Aorta (tissue), 5 donors: Measurements from ENCODE around the gene CHCHD6. TPM values are rescaled to one million over a fixed set of nuclear protein-coding genes. Genes with fewer than 3 reads are reported as not detected.
A peak's percentile ranks its signal among the peaks of the same experiment; 100 is the strongest.

Source experiments
- ATAC-seq: fragments of 200-7000 bp; cut with Tn5 transposase; one replicate; pipeline ENCODE4 v1.9.1; 2022; ENCODE audit warnings: moderate library complexity; ENCODE audit not compliant: low FRiP score
- DNase-seq, 2 donors: peaks; one replicate each; pipeline ENCODE4 v3.0.0-alpha.2; 2020
- H3K27ac ChIP-seq, 2 donors: one replicate each; pipeline ENCODE4 v1.5.1; 2013; ENCODE audit warnings: low read length in 2 of 2, mild to moderate bottlenecking in 2 of 2, moderate library complexity in 2 of 2, control low read depth in 1 of 2, inconsistent platforms in 1 of 2, low read depth in 1 of 2
- H3K27me3 ChIP-seq, 2 donors: one replicate each; pipeline ENCODE4 v1.6.1; 2013; ENCODE audit warnings: control low read depth in 1 of 2, low read length in 1 of 2, mild to moderate bottlenecking in 1 of 2, moderate library complexity in 1 of 2; ENCODE audit not compliant: insufficient read depth in 2 of 2, control insufficient read depth in 1 of 2
- H3K36me3 ChIP-seq, 2 donors: one replicate each; pipeline ENCODE4 v1.6.1; 2013; ENCODE audit warnings: control low read depth in 1 of 2, low read length in 1 of 2, mild to moderate bottlenecking in 1 of 2; ENCODE audit not compliant: insufficient read depth in 2 of 2, control insufficient read depth in 1 of 2
- H3K4me1 ChIP-seq, 2 donors: one replicate each; pipeline ENCODE4 v1.6.1; 2013; ENCODE audit warnings: low read length in 2 of 2, control low read depth in 1 of 2, mild to moderate bottlenecking in 1 of 2, moderate library complexity in 1 of 2; ENCODE audit not compliant: insufficient read depth in 2 of 2, control insufficient read depth in 1 of 2
- H3K4me3 ChIP-seq, 2 donors: one replicate each; pipeline ENCODE4 v1.5.1; 2013; ENCODE audit warnings: low read length in 2 of 2, control low read depth in 1 of 2, mild to moderate bottlenecking in 1 of 2
- H3K9me3 ChIP-seq: one replicate; pipeline ENCODE4 v1.6.1; 2013; ENCODE audit warnings: mild to moderate bottlenecking, low read length; ENCODE audit not compliant: control insufficient read depth
- WGBS, 2 donors: extraction: QIAGEN DNeasy Blood & Tissue Kit; methylation state at CpG; one replicate each; pipeline ENCODE4 v1.1.7; 2013; 5-methylcytosine and 5-hydroxymethylcytosine counted together
- intact Hi-C, 2 donors: fragments of 100-400 bp; cut with DNase I; formaldehyde crosslinking; loops; one replicate each; pipeline versions ENCODE4 v1.14.2 to v1.15.0; 2022
- long read RNA-seq, 2 donors: library from polyadenylated mRNA; unstranded; transcript quantifications; one replicate each; pipeline ENCODE4 v2.0.0, GENCODE V29; 2020 to 2021
- polyA plus RNA-seq, 2 donors: library from polyadenylated mRNA; stranded (reverse); fragments of 200-250 nt; gene quantifications; one replicate each; pipeline ENCODE4 v1.2.3, GENCODE V29; 2013
- total RNA-seq, 2 donors: library from RNA; stranded (reverse); fragmentation: NEBNext Ultra II Directional; extraction: Animal tissue kit (Norgen Biotek cat#: 25700); gene quantifications; one replicate each; pipeline ENCODE4 v1.2.1, GENCODE V29; 2021
- donor health status: healthy with polysubstance abuse.
- donor health status: Bipolar disorder and iron deficiency.
- donor health status: DM: no; HTN: no; CAD: no.
- donor health status: DM: no; HTN: no; CAD: no.
- donor health status: DM: yes; HTN: yes; CAD: no.

CHCHD6 gene, protein sequence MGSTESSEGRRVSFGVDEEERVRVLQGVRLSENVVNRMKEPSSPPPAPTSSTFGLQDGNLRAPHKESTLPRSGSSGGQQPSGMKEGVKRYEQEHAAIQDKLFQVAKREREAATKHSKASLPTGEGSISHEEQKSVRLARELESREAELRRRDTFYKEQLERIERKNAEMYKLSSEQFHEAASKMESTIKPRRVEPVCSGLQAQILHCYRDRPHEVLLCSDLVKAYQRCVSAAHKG
- 10 to 100 TPM; 10.8 to 11.0 TPM for total RNA-seq
- 10 to 100 TPM; 12.9 to 24.6 TPM for polyA plus RNA-seq
- long read RNA-seq, donor 1, transcript CHCHD6-201 (8 exons, 1,006 nt), result major isoform, 8 of 15 reads
- long read RNA-seq, donor 1, partial matches to known transcripts, result 2 of 15 reads
- long read RNA-seq, donor 1, other reads (novel, unspliced or antisense), result 5 of 15 reads
- long read RNA-seq, donor 2, transcript CHCHD6-201 (8 exons, 1,006 nt), result major isoform, 5 of 13 reads
- long read RNA-seq, donor 2, partial matches to known transcripts, result 1 of 13 reads
- long read RNA-seq, donor 2, other reads (novel, unspliced or antisense), result 7 of 13 reads

GRCh38 chr3:126703512-126704493 is at the start of gene CHCHD6:
Gene CHCHD6, plus strand, starts transcription at chr3:126704240. Its CDS starts 73 bp downstream, at chr3:126704313.
- intact Hi-C loops, result no loop called here
- ATAC-seq (peak; percentile 98), DNase-seq (peak; percentile 97 to 98)
- Histone ChIP-seq H3K4me3 (peak within 1 kb of the TSS; percentile 71 to 74), H3K27me3 (no peaks in the 10 kb centered on the region), H3K27ac (no peak within 1 kb of the TSS), H3K9me3 (no peaks in the 10 kb centered on the region), H3K36me3 (no peaks in the 10 kb centered on the region), H3K4me1 (no peaks in the 10 kb centered on the region)
- WGBS, 2 donors, result 3% methylated on average over 56 to 69 of the region's 69 CpGs

DNA sequence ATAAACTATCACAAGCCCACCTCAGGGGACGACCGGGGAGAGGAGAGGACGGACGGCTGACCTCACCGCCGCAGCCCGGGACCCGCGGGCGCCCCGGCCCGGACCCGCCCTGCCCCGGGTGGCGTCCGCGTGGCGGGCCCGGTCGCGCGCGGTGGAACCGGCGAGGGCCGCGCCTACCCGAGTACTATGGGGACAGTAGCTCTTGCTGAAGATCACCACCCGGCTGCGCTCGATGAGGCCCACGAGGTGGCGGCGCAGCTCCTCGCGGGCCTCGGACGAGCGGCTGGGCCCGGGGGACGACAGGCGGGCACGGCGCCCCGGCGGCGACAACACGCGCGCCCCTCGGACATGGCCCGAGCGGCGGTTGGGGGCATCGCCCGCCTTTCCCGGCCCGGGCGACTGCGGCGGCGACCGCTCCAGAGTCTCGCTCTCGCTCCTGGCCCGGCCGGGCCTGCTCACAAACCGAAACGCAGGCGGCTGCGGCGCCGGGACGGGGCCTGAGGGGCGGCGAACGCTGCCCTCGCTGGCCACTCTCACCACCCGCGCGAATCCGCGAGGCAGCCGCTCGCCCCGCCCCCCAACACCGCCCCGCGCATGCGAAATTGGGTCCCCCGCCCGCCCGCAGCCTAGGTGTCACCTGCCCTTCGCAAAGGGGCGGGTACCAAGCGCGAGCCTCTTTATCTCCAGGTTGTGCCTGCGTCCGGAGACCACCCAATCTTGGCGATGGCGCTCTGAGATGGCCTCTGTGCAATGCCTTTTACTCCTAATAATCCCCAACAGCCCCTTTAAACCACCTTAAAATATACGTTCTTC is 49.3 kb upstream of the CHCHD6 start, which contains the start of gene TXNRD3:
TSS of gene TXNRD3 (minus strand) at position 554 of the 813 bp plus-strand sequence.
- WGBS, 2 donors, result 1% methylated on average over 60 to 102 of the region's 102 CpGs
- intact Hi-C loops, result no loop called here
- DNase-seq (peak; percentile 86 to 95), ATAC-seq (peak; percentile 91)
- H3K9me3 ChIP-seq, result no peaks in the 10 kb centered on the region
- no peaks in the 10 kb centered on the region for H3K27me3 ChIP-seq
- H3K27ac ChIP-seq, result peak within 1 kb of the TSS in 1 of 2 donors; percentile 52
- H3K4me1 ChIP-seq, result peaks cover 0 to 2% of the 10 kb centered on the region in 2 donors
- no peaks in the 10 kb centered on the region for H3K36me3 ChIP-seq
- H3K4me3 ChIP-seq, result peak within 1 kb of the TSS; percentile 51 to 94

DNA sequence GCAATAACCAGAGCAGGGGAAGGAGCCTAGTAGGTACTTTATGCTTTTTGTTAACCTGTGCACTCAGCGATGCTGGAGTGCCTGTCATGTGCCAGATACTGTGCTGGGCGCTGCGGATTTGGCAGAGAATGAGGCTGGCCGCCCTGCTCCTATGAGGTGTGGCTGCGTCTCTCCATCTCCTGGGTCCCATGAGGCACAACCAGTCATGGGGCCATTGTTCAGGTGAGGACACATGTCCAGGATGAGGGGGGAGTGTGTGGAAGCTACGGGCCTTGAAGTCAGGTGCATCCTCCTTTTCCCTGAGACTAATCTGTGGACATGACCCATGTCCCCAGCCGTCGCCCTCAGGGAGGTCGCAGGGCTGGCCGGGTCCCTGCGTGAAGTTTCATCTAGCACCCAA is 48.2 kb upstream of the CHCHD6 start:
- 95 to 98% methylated on average over 11 of the region's 11 CpGs for WGBS, 2 donors
- no peaks in the 10 kb centered on the region for H3K36me3 ChIP-seq
- H3K27me3 ChIP-seq, result no peaks in the 10 kb centered on the region
- intact Hi-C loops, result no loop called here
- no peak overlapping the region for H3K4me3 ChIP-seq
- no peaks in the 10 kb centered on the region for H3K4me1 ChIP-seq
- ATAC-seq (no peak), DNase-seq (no peak)
- H3K9me3 ChIP-seq, result no peaks in the 10 kb centered on the region
- H3K27ac ChIP-seq, result no peak overlapping the region

- no peaks in the 10 kb centered on the region for H3K9me3 ChIP-seq
- ATAC-seq (no peak), DNase-seq (no peak)
- intact Hi-C loops, result no loop called here
- no peaks in the 10 kb centered on the region for H3K4me1 ChIP-seq
- H3K4me3 ChIP-seq, result no peak overlapping the region
- no peaks in the 10 kb centered on the region for H3K27me3 ChIP-seq
- WGBS, 2 donors, result 87 to 91% methylated on average over 8 of the region's 8 CpGs
- no peaks in the 10 kb centered on the region for H3K36me3 ChIP-seq
- H3K27ac ChIP-seq, result no peak overlapping the region
Observed at GRCh38 chr3:126656371-126657134, 47.5 kb upstream of the CHCHD6 start.

GRCh38 chr3:126657901-126658300 is 46.1 kb upstream of the CHCHD6 start:
- ATAC-seq (no peak), DNase-seq (no peak)
- H3K27ac ChIP-seq, result no peak overlapping the region
- intact Hi-C loops, result no loop called here
- no peaks in the 10 kb centered on the region for H3K9me3 ChIP-seq
- no peak overlapping the region for H3K4me3 ChIP-seq
- no peaks in the 10 kb centered on the region for H3K27me3 ChIP-seq
- no peaks in the 10 kb centered on the region for H3K36me3 ChIP-seq
- WGBS, 2 donors, result 61 to 70% methylated on average over 2 of the region's 2 CpGs
- H3K4me1 ChIP-seq, result no peaks in the 10 kb centered on the region

DNA sequence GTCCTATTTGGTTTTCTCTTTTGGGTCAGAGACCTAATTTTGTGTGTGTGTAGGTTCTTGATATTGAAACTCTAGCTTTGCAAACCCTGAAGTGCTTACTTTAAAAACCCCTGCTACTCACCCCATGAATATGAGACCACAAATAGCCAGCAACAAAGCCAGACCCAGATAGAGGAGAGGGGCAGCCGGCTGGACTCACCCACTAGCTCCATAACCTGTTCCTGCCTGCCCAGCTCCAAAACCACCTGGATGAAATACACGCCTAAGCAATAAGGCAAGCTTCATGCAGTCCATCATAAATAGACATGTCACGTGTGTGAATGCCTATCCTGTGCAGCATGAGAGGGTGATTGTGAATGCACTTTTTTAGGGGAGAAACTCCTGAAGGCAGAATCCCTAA is 45.5 kb upstream of the CHCHD6 start:
- Histone ChIP-seq H3K36me3 (no peaks in the 10 kb centered on the region), H3K9me3 (no peaks in the 10 kb centered on the region), H3K4me1 (no peaks in the 10 kb centered on the region), H3K27ac (no peak overlapping the region), H3K27me3 (no peaks in the 10 kb centered on the region), H3K4me3 (no peak overlapping the region)
- no peak for DNase-seq
- 91 to 95% methylated on average over 3 of the region's 3 CpGs for WGBS, 2 donors
- ATAC-seq, result no peak
- intact Hi-C loops, result no loop called here

DNA sequence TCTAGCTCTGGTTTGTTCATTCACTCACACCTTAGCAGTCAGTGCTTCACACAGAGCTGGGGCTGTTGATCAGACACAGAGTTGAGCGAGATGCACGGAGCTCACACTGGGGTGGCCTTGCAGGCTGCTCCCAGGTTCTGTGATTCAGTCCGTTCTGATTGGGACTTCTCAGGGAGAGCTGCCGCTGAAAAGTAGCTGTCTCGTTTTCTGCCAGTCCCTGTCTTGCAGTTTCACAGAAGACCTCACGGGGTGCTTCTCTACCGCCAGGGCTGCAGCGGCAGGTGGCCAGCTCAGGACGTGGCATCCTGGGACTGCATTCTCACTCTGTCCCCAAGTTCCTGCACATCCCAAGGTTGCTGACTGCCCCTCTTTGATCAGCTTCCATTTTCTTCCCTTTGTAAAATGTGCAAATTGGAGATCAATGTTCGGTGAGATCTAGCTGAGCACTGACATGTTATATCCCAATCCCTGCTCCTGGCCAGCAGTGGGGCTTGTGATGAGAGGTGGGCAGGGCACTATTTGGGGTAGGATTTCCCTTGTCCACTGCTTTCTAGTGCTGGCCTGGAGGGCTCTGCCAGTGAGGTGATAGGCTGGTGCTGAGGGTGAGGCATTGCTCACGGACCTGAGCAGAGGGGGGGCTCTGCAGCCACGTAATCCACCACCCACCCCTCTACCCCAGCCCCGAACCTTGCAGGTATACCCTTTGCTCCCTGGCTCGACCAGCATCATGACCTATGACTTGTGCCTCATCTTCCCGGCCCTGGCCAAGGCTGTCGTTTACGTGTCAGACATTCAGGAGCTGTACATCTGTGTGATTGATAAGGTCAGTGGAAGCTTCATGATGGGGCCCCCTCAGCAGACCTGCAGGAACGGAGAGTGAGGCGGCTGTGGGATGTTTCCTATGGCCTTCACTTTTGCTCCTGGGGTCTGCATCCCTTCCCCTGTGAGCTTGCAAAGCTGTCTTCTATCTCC is 43.8 kb upstream of the CHCHD6 start:
- 53 to 58% methylated on average over 19 of the region's 19 CpGs for WGBS, 2 donors
- Histone ChIP-seq H3K9me3 (no peaks in the 10 kb centered on the region), H3K27ac (no peak overlapping the region), H3K4me3 (no peak overlapping the region), H3K4me1 (no peaks in the 10 kb centered on the region), H3K36me3 (no peaks in the 10 kb centered on the region), H3K27me3 (no peaks in the 10 kb centered on the region)
- DNase-seq (no peak), ATAC-seq (no peak)
- intact Hi-C loops, result no loop called here
